ENCODE results near the gene MEG3. TPM values are rescaled to one million over a fixed set of nuclear protein-coding genes. Genes with fewer than 3 reads are reported as not detected.

The MEG3 gene
- total RNA-seq, 1 experiment from 2014 or later = not detected

GRCh38 chr14:100874411-100875091, 48.6 kb downstream of the MEG3 start:
- CTCF ChIA-PET = no interaction called here
- intact Hi-C loops (cut with micrococcal nuclease; ENCODE audit: unreplicated experiment) = no loop called here
- no peak overlapping the region for H3K4me3 ChIP-seq

GRCh38 chr14:100875126-100875525, 49.2 kb downstream of the MEG3 start:
- intact Hi-C loops (cut with micrococcal nuclease; ENCODE audit: unreplicated experiment) = no loop called here
- Histone ChIP-seq H3F3A (ENCODE audit: insufficient read depth, low read depth) (no peaks in the 10 kb centered on the region), H3K36me3 (ENCODE audit: low read depth) (no peaks in the 10 kb centered on the region), H3K9me3 (ENCODE audit: insufficient read depth, low read depth) (no peaks in the 10 kb centered on the region), H2AFZ (no peak overlapping the region), H3K4me1 (replicated peaks; ENCODE audit: insufficient read depth) (no peaks in the 10 kb centered on the region), H3K79me2 (ENCODE audit: low read depth) (no peaks in the 10 kb centered on the region), H3K4me2 (no peak overlapping the region), H3K9me2 (ENCODE audit: insufficient read depth) (no peaks in the 10 kb centered on the region), H3K4me3 (no peak overlapping the region), H3K27ac (no peak overlapping the region), H3K27me3 (ENCODE audit: insufficient read depth, low read depth) (peaks cover 9% of the 10 kb centered on the region; the same call in 1 of the 2 replicates), H4K20me1 (ENCODE audit: insufficient read depth) (no peaks in the 10 kb centered on the region)
- POLR2A ChIA-PET (ENCODE audit: unreplicated experiment) = no interaction called here
- no peak for DNase-seq
- no TSS peak for BruUV-seq (replicated peaks)
- CTCF ChIA-PET = no interaction called here
- no peak for TF ChIP-seq CTCF (conservative IDR thresholded peaks at IDR 0.05)
- no peak for TF ChIP-seq EZH2 (IDR thresholded peaks at IDR 0.05; ENCODE audit: low read depth)

More at GRCh38 chr14:100874411-100875091, 48.6 kb downstream of the MEG3 start:
- H3K27ac ChIP-seq = no peak overlapping the region
- no peaks in the 10 kb centered on the region for H4K20me1 ChIP-seq (ENCODE audit: insufficient read depth)
- H3K4me2 ChIP-seq = no peak overlapping the region
- POLR2A ChIA-PET (ENCODE audit: unreplicated experiment) = no interaction called here
- H3K9me2 ChIP-seq (ENCODE audit: insufficient read depth) = no peaks in the 10 kb centered on the region
- no peaks in the 10 kb centered on the region for H3K36me3 ChIP-seq (ENCODE audit: low read depth)
- H3K4me1 ChIP-seq (replicated peaks; ENCODE audit: insufficient read depth) = no peaks in the 10 kb centered on the region
- H3F3A ChIP-seq (ENCODE audit: insufficient read depth, low read depth) = no peaks in the 10 kb centered on the region
- H3K79me2 ChIP-seq (ENCODE audit: low read depth) = no peaks in the 10 kb centered on the region
- peaks cover 6% of the 10 kb centered on the region; the same call in 1 of the 2 replicates for H3K27me3 ChIP-seq (ENCODE audit: insufficient read depth, low read depth)
- no TSS peak for BruUV-seq (replicated peaks)
- no peaks in the 10 kb centered on the region for H3K9me3 ChIP-seq (ENCODE audit: insufficient read depth, low read depth)
- no peak for TF ChIP-seq EZH2 (IDR thresholded peaks at IDR 0.05; ENCODE audit: low read depth)
- TF ChIP-seq CTCF (conservative IDR thresholded peaks at IDR 0.05) = no peak
- no peak for DNase-seq
- no peak overlapping the region for H2AFZ ChIP-seq

GRCh38 chr14:100875861-100876590, 50.1 kb downstream of the MEG3 start:
- no peak overlapping the region for H3K4me3 ChIP-seq
- no peaks in the 10 kb centered on the region for H3K9me3 ChIP-seq (ENCODE audit: insufficient read depth, low read depth)
- no peaks in the 10 kb centered on the region for H3K79me2 ChIP-seq (ENCODE audit: low read depth)
- ChIA-PET POLR2A (ENCODE audit: unreplicated experiment) (no interaction called here), CTCF (no interaction called here)
- H3K27me3 ChIP-seq (ENCODE audit: insufficient read depth, low read depth) = peaks cover 13% of the 10 kb centered on the region; the same call in 1 of the 2 replicates
- no peak overlapping the region for H2AFZ ChIP-seq
- H3K9me2 ChIP-seq (ENCODE audit: insufficient read depth) = no peaks in the 10 kb centered on the region
- no peaks in the 10 kb centered on the region for H3K36me3 ChIP-seq (ENCODE audit: low read depth)
- no peaks in the 10 kb centered on the region for H4K20me1 ChIP-seq (ENCODE audit: insufficient read depth)
- no peak for TF ChIP-seq EZH2 (IDR thresholded peaks at IDR 0.05; ENCODE audit: low read depth)
- TF ChIP-seq CTCF (conservative IDR thresholded peaks at IDR 0.05) = no peak
- intact Hi-C loops (cut with micrococcal nuclease; ENCODE audit: unreplicated experiment) = no loop called here
- DNase-seq = no peak
- no peak overlapping the region for H3K4me2 ChIP-seq
- no peaks in the 10 kb centered on the region for H3F3A ChIP-seq (ENCODE audit: insufficient read depth, low read depth)
- H3K27ac ChIP-seq = no peak overlapping the region
- no peaks in the 10 kb centered on the region for H3K4me1 ChIP-seq (replicated peaks; ENCODE audit: insufficient read depth)
- no TSS peak for BruUV-seq (replicated peaks)

All from PC-9 (cell line).